ENCODE measurements around the gene PAX2.

Gene PAX2

GRCh38 chr10:100728928-100729861 is 16.2 kb upstream of the PAX2 start:
- no peak for TF ChIP-seq JUND (IDR thresholded peaks at IDR 0.05; ENCODE audit: low read depth)
- in situ Hi-C loops (cut with HindIII; ENCODE audit: low pct_unique_long_range_greater_than_20kb, low sequenced_read_pairs) = no loop called here
- DNase-seq (ENCODE audit: low read depth in 1 of 2, low spot score in 1 of 2) = peak; percentile 86 to 91

DNA sequence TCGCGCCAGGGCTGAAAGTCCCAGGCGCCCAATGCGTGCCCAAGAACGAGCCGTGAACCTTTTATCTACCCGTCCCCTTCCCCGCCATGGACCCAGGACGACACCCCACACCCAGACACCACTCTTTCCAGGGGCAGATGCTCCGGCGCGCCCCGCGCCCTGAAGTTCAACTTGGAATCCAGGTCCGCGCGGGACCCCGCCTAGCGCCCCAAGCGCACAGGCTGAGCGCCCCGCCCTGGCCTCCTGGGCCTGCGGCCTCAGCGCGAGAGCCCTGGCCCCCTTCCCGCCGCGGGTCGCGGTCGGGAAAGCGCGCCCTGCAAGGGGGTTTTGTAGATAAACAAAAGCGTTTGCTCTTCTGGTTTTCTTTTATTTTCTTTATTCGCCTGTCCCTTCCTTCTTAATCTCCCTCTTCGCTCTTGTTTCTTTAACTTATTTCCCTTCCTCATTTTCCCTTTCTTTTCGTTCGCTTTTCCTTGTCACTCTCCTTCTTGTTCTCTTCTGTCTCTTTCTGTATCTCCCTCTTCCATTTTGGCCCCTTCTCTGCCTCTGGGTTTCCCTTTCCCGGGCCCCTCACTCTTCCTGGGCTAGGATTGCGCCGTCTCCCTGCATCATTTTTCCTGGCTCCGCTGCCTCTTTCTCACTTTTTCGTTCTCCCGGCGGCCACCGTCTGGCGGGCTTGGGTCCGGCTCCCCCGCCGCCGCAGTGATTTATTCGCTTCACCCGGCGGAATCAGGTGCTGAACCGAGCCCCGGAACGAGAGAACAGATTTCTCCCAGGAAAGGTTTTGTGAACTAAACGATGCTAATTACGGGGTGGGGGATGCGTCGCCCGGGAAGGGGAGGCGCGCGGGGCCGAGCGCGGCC is 15.3 kb upstream of the PAX2 start:
- in situ Hi-C loops (cut with HindIII; ENCODE audit: low pct_unique_long_range_greater_than_20kb, low sequenced_read_pairs) = no loop called here
- no peak for DNase-seq (ENCODE audit: low read depth in 1 of 2, low spot score in 1 of 2)

DNA sequence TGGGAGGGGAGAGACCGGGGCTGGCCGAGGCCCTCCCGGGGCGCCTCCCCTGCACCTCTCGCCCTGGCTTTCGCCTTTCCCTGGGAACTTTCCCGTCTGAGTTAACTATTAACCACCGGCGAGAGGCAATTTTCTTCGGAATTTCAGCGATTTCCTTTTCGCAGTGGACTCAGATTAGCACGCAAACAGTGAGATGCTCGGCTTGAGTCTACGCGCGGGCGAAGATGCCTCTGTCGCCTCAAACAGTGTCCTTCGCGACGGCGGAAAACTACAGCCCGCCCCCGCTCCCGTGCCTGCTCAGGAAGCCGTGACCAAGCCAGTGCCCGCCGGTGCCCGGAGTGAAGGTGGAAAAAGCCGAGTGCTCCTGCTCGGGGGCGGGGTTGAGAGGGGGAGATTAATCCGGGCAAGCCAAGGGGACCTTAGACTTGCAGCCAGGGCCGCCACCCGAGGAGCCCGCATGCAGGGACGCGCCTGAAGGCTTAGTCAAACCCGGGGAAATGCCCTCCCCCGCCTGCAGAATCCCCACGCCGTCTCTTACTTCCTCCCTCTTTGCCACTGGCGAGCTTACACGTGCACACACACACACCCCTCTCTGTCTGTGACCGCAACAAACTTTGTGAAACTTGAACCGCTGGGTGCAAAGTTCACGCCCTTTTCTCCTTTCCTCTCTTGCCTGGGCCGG is 14.5 kb upstream of the PAX2 start:
- in situ Hi-C loops (cut with HindIII; ENCODE audit: low pct_unique_long_range_greater_than_20kb, low sequenced_read_pairs) = no loop called here
- no peak for TF ChIP-seq JUND (IDR thresholded peaks at IDR 0.05; ENCODE audit: low read depth)
- DNase-seq (ENCODE audit: low read depth in 1 of 2, low spot score in 1 of 2) = no peak

More for the DNA sequence above, 15.3 kb upstream of the PAX2 start:
- no peak for TF ChIP-seq JUND (IDR thresholded peaks at IDR 0.05; ENCODE audit: low read depth)

DNA sequence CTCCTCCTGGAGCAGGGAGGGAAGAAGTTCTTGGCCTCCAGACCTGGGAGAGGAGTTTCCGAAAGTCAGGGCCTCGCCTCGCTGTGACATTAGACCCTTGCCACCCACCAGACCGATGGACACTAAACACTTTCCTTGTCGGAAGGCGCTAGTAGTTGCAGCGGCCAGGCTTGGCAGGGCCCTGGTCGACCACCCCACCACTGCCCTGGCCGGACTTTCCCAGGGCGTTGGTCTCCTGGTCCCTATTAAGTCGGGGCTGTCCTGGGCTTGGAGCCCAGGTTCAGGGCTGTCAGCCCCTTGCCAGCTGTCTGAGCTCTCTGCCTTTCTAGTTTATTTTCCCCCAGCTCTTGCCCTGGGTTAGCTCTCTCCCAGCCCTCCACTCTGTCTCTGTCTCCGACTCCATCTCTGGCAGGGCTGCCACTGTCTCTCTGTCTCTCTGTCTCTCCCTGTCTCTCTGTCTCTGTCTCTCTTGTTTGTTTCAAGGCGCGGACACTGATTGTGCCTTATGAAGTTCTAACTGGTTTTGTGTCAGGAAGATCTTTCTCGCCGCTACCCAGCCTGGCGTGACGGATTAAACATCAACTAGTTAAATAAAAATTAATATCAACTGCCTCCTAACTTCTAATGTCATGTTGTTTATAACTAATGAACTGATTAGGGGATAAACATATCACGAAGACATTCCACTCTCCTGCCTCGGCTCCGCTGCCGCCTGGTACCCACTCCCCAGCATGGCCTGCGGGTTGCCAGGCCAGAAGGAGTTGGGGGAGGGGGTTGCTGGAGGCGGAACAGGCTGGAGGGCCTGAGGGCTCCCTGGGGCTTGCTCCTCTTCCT is 13.8 kb upstream of the PAX2 start:
- no peak for DNase-seq (ENCODE audit: low read depth in 1 of 2, low spot score in 1 of 2)
- in situ Hi-C loops (cut with HindIII; ENCODE audit: low pct_unique_long_range_greater_than_20kb, low sequenced_read_pairs) = no loop called here
- TF ChIP-seq JUND (IDR thresholded peaks at IDR 0.05; ENCODE audit: low read depth) = no peak

DNA sequence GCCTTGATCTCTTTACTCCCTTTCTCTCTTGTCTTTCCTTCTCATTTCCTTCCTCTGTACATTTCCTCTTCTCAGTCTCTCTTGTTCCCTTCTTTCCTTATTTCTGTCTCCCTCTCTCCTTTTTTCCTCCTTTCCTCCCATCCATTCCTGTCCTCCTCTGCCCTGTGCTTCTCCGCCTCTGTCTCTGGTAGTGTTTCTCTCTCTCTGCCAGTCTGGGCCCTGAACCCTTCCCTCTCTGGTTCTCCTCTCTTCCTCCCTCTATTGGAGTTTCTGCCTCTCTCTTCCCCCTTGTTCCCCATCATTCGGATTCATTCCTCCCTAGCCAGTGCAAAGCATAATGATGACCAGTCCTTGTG is 13.2 kb upstream of the PAX2 start:
- no peak for DNase-seq (ENCODE audit: low read depth in 1 of 2, low spot score in 1 of 2)
- in situ Hi-C loops (cut with HindIII; ENCODE audit: low pct_unique_long_range_greater_than_20kb, low sequenced_read_pairs) = no loop called here
- TF ChIP-seq JUND (IDR thresholded peaks at IDR 0.05; ENCODE audit: low read depth) = no peak

GRCh38 chr10:100733329-100733728 is 12.1 kb upstream of the PAX2 start:
- in situ Hi-C loops (cut with HindIII; ENCODE audit: low pct_unique_long_range_greater_than_20kb, low sequenced_read_pairs) = no loop called here
- no peak for TF ChIP-seq JUND (IDR thresholded peaks at IDR 0.05; ENCODE audit: low read depth)
- no peak for DNase-seq (ENCODE audit: low read depth in 1 of 2, low spot score in 1 of 2)

GRCh38 chr10:100734295-100735086 is 10.9 kb upstream of the PAX2 start:
- DNase-seq (ENCODE audit: low read depth in 1 of 2, low spot score in 1 of 2) = no peak
- no peak for TF ChIP-seq JUND (IDR thresholded peaks at IDR 0.05; ENCODE audit: low read depth)
- in situ Hi-C loops (cut with HindIII; ENCODE audit: low pct_unique_long_range_greater_than_20kb, low sequenced_read_pairs) = no loop called here

DNA sequence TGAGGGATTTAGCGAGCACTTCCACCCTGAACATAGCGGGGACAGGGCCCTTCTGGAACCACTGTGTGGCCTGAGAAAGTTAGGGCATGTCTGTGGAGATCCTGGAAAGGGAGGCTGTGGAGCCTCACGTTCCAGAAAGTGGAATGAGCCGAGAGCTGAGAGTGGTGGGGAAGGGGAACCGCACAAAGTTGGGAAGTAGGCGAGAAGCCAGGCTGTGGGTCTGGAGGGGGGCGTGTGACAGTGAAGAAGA is 10.4 kb upstream of the PAX2 start:
- no peak for TF ChIP-seq JUND (IDR thresholded peaks at IDR 0.05; ENCODE audit: low read depth)
- in situ Hi-C loops (cut with HindIII; ENCODE audit: low pct_unique_long_range_greater_than_20kb, low sequenced_read_pairs) = no loop called here
- DNase-seq (ENCODE audit: low read depth in 1 of 2, low spot score in 1 of 2) = no peak

DNA sequence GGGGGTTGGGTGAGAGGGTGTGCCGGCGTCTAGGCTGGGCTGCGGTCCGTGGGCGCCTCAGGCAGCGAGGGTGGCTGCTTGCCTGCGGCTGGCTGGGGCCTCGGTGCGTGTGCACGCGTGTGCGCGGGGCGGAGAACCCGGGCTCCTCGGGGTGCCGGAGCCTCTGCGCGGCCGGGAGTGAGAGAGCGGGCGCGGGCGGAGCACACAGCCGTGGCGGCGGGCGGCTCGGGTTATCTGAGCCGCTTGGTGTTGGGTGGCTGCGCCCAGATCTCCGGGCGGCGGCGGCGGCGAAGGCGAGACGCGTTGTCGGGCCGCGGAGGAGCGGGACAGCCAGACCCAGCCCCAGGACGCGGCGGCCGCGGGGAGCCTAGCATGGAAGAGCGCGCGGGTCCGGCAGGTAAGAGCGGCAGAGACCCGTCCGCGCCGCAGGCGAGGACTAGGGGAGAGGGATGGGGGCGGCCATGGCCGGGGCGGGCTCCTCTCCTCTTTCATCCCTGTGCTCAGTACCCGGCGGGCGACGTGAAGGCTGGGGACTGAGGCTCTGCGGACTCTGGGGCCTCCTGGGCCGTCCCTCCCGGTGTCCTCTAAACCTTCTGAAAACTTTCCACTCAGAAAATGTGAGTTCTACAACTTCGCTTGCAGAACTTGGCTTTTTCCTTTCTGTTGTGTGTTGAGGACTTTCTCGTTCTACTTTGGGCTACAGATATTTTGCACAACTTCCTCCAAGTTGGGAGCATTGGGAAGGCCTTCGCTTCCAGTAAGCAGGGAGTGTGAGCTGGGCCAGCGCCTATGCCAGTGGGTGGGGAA is 9.8 kb upstream of the PAX2 start:
- TF ChIP-seq JUND (IDR thresholded peaks at IDR 0.05; ENCODE audit: low read depth) = no peak
- in situ Hi-C loops (cut with HindIII; ENCODE audit: low pct_unique_long_range_greater_than_20kb, low sequenced_read_pairs) = no loop called here
- DNase-seq (ENCODE audit: low read depth in 1 of 2, low spot score in 1 of 2) = no peak

DNA sequence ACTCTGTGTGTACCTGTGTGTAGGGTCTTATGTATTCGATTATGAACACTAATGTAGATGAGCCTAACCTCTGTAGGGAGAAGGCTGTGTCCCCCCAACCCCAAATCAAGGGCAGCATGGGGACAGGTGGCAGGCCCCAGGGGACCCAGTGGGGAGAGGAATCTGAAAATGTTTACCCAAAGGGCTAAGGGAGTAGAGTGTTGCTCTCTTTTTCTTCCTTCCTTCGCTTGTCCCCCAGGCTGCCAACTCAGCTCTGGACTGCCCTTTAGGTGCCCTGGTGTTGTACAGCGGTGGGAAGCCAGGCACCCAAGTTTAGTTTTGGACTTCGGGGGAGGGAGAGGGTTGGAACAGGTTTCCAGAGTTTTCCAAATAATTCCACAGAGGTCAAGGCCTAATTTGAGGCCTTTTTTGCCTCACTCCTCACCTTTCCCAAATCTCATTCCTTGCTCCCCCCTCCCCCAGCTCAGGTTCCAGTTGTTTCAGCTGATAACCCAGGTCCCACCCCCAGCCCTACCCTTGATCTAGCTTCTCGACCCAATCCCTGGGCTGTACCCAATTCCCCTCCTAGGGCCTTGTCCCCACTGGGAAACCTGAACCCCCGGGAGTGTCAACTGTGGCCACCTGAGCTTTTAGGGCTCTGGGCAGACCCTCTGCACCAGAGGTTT is 9.1 kb upstream of the PAX2 start:
- DNase-seq (ENCODE audit: low read depth in 1 of 2, low spot score in 1 of 2) = no peak
- TF ChIP-seq JUND (IDR thresholded peaks at IDR 0.05; ENCODE audit: low read depth) = no peak
- in situ Hi-C loops (cut with HindIII; ENCODE audit: low pct_unique_long_range_greater_than_20kb, low sequenced_read_pairs) = no loop called here
